Right lobe of liver (tissue), 6 donors: ENCODE measurements around the gene MAN2B2. TPM values are rescaled to one million over a fixed set of nuclear protein-coding genes. Genes with fewer than 3 reads are reported as not detected.

Experiments
- ATAC-seq, 4 donors: fragments of 200-7000 bp; cut with Tn5 transposase; one replicate each; pipeline ENCODE4 v1.9.1; 2020; ENCODE audit warnings: mild to moderate bottlenecking in 4 of 4, moderate library complexity in 4 of 4
- DNase-seq, 3 donors: peaks; one replicate each; pipeline ENCODE4 v3.0.0-alpha.2; 2020
- H3K27ac ChIP-seq, 3 donors: fragments of 200-600 bp; one replicate each; pipeline ENCODE4 v1.8.0; 2022
- H3K27me3 ChIP-seq, 2 donors: fragments of 200-600 bp; one replicate each; pipeline ENCODE4 v1.8.0; 2022
- H3K36me3 ChIP-seq, 4 donors: fragments of 200-600 bp; sonication (generic) in 1 of 4; one replicate each; pipeline versions ENCODE4 v1.5.1 to v1.8.0; 2017 to 2022; ENCODE audit warnings: control low read depth in 1 of 4
- H3K4me1 ChIP-seq, 4 donors: fragments of 200-600 bp; sonication (generic) in 1 of 4; one replicate each; pipeline versions ENCODE4 v1.5.1 to v1.8.0; 2017 to 2022; ENCODE audit warnings: control low read depth in 1 of 4
- H3K4me3 ChIP-seq, 3 donors: fragments of 200-600 bp; one replicate each; pipeline ENCODE4 v1.8.0; 2022
- H3K9me3 ChIP-seq, 4 donors: fragments of 200-600 bp; sonication (generic) in 1 of 4; one replicate each; pipeline versions ENCODE4 v1.5.1 to v1.8.0; 2017 to 2022; ENCODE audit warnings: control low read depth in 1 of 4
- CTCF ChIP-seq, 4 donors: fragments of 200-600 bp in 3 of 4; fragments of 450-650 bp in 1 of 4; IDR thresholded peaks; one replicate each; pipeline versions ENCODE4 v1.5.1 to v1.8.0; 2016 to 2022; ENCODE audit warnings: antibody characterized with exemption in 4 of 4, mild to moderate bottlenecking in 2 of 4
- POLR2A ChIP-seq: fragments of 450-650 bp; IDR thresholded peaks from one replicate; pipeline ENCODE4 v1.6.1; 2017; ENCODE audit warnings: antibody characterized with exemption, mild to moderate bottlenecking
- WGBS: methylation state at CpG from one replicate; pipeline ENCODE4 v1.1.6; 2018; ENCODE audit warnings: low coverage, low lambda C conversion rate; ENCODE audit not compliant: insufficient coverage; ENCODE audit errors: missing lambda C conversion rate; 5-methylcytosine and 5-hydroxymethylcytosine counted together
- intact Hi-C, 2 donors: fragments of 100-400 bp; cut with DNase I; formaldehyde crosslinking; loops; one replicate each; pipeline versions ENCODE4 v1.11.2 to v1.14.1; 2022
- total RNA-seq, 6 experiments: library from RNA; depleted of rRNA in 2 of 6; stranded (reverse); fragments of >200 nt in 2 of 6; fragmentation: NEBNext Ultra II Directional in 3 of 6; extraction: Animal tissue kit (Norgen Biotek cat#: 25700) in 3 of 6; gene quantifications; one replicate each; pipeline versions ENCODE4 v1.1.0 to v1.2.4, GENCODE V29; 2016 to 2023
- donor health status: DM: no; HTN: yes; CAD: no.
- donor health status: DM: no; HTN: no; CAD: no.
- donor health status: DM: no; HTN: no; CAD: no.
- donor health status: DM: no; HTN: yes; CAD: no.
- donor health status: DM: no; HTN: yes; CAD: no.

MAN2B2 gene
- total RNA-seq, 6 experiments from 2014 or later, result 22.3 to 34.1 (median 27.5) TPM

DNA sequence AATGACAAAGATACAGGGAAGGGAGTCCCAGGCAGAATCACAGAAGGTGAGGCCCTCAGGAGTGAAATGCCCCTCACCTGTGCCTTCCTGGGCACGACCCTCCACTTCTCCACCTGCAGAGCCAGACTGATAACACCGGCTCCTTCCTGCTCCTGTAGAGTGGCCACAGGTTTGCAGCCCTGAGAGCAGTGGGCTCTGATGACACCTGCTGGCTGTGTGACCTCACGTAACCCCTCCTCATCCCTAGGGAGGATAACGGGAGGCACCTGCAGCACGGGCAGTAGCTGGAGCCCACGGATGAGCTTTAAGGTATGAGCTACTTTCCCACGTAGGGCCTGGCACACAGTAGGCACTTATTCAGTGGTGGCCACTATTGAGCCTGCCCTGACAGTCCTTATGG, 25.5 kb upstream of the MAN2B2 start:
- Histone ChIP-seq H3K27me3 (peaks cover 0 to 7% of the 10 kb centered on the region in 2 donors), H3K4me1 (no peaks in the 10 kb centered on the region), H3K36me3 (no peaks in the 10 kb centered on the region), H3K27ac (no peak overlapping the region), H3K9me3 (no peaks in the 10 kb centered on the region), H3K4me3 (no peak overlapping the region)
- TF ChIP-seq POLR2A (no peak), CTCF (IDR thresholded peaks at IDR 0.05) (no peak)
- 10% methylated on average over 2 of the region's 7 CpGs for WGBS
- no peak for DNase-seq
- intact Hi-C loops, result loop anchor here in 1 of 2 donors (10.0 kb wide), 1 partner anchor 205 kb away; no protein-coding TSS in a partner anchor
- no peak for ATAC-seq

DNA sequence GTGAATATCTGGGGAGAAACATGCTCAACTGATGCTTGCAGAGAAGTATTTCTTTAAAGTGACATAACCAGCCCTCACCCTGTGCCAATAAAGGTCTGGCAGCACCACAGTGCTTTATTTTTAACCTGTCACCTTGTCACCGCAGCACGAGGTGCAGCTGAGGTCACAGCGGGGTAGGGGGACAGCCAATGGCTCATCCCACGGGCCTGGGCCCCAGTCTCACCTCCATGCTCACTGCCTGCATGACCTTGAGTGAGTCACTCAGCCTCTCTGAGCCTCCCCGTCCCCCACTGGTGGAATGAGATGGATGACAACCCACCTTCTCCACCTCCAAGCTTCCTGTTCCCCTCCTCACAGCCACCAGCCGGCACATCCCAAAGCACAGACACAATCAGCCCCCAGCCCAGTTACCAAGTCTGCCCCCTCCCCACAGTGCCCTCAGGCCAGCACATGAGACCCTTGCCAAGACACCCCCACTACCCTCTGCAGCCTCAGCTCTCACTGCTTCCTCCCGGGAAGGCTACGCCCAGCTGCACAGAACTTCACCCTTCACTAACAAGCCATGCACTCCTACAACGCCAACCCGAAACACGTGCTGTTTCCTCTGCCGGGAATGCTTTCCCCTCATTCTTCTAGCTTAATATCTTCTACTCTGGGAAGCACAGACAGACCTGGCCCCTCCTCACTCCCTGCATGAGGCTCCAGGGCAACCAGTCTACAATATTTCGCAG, 24.9 kb upstream of the MAN2B2 start:
- no peak for ATAC-seq
- H3K4me1 ChIP-seq, result no peaks in the 10 kb centered on the region
- DNase-seq, result no peak
- H3K4me3 ChIP-seq, result no peak overlapping the region
- TF ChIP-seq CTCF (IDR thresholded peaks at IDR 0.05) (no peak), POLR2A (no peak)
- WGBS, result 44% methylated on average over 7 of the region's 13 CpGs
- H3K36me3 ChIP-seq, result no peaks in the 10 kb centered on the region
- intact Hi-C loops, result loop anchor here (10.0 kb wide), 2 partner anchors 205 to 305 kb away; no protein-coding TSS in a partner anchor
- no peaks in the 10 kb centered on the region for H3K9me3 ChIP-seq
- peaks cover 0 to 7% of the 10 kb centered on the region in 2 donors for H3K27me3 ChIP-seq
- H3K27ac ChIP-seq, result no peak overlapping the region

GRCh38 chr4:6550821-6551220, 24.2 kb upstream of the MAN2B2 start:
- DNase-seq, result no peak
- WGBS, result 68% methylated on average over 3 of the region's 3 CpGs
- no peak overlapping the region for H3K4me3 ChIP-seq
- TF ChIP-seq POLR2A, result no peak
- TF ChIP-seq CTCF (IDR thresholded peaks at IDR 0.05), result no peak
- H3K36me3 ChIP-seq, result no peaks in the 10 kb centered on the region
- intact Hi-C loops, result loop anchor here in 1 of 2 donors (10.0 kb wide), 1 partner anchor 306 kb away; no protein-coding TSS in a partner anchor
- ATAC-seq, result no peak
- no peaks in the 10 kb centered on the region for H3K9me3 ChIP-seq
- peaks cover 0 to 7% of the 10 kb centered on the region in 2 donors for H3K27me3 ChIP-seq
- no peak overlapping the region for H3K27ac ChIP-seq
- no peaks in the 10 kb centered on the region for H3K4me1 ChIP-seq

DNA sequence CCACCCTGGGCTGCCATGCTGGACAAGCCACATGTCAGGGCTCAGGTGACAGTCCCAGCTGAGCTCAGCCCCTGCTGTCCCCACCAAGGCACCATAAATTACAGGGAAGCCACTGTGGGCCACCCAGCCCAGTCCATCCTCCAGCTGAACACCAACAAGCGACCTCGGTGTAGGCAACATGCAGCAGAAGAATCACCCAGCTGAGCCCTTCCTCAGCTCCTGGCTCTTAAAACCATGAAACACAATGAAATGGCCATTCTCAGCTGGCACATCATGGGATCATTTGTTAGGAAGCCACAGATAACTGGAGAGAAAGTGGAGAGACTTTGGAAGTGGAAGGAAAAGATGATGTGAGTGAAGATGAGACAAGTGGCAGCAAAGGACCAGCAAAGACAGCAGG, 23.3 kb upstream of the MAN2B2 start:
- no peak for TF ChIP-seq CTCF (IDR thresholded peaks at IDR 0.05)
- Histone ChIP-seq H3K36me3 (no peaks in the 10 kb centered on the region), H3K4me3 (no peak overlapping the region), H3K4me1 (no peaks in the 10 kb centered on the region), H3K27me3 (peaks cover 0 to 3% of the 10 kb centered on the region in 2 donors), H3K9me3 (no peaks in the 10 kb centered on the region), H3K27ac (no peak overlapping the region)
- ATAC-seq (no peak), DNase-seq (no peak)
- 75% methylated on average over 2 of the region's 2 CpGs for whole genome bisulfite sequencing
- intact Hi-C loops, result loop anchor here in 1 of 2 donors (10.0 kb wide), 1 partner anchor 307 kb away; no protein-coding TSS in a partner anchor
